SK-N-SH (cell line): ENCODE data around the gene TRHDE. TPM values are rescaled to one million over a fixed set of nuclear protein-coding genes. Genes with fewer than 3 reads are reported as not detected.

Source experiments
- CTCF ChIA-PET: fragments of 300-600, 350-600 bp; formaldehyde crosslinking; extraction: SDS; loops from one replicate; lab custom pipeline; 2021; lab: Yijun Ruan, JAX
- POLR2A ChIA-PET: fragments of 350-600 bp; sonication (Branson Sonifier 250); formaldehyde crosslinking; extraction: SDS; loops from one replicate; lab custom pipeline; 2020; ENCODE audit warnings: antibody characterized with exemption, inconsistent platforms; lab: Yijun Ruan, JAX
- DNase-seq: peaks from one replicate; pipeline ENCODE4 v3.0.0; 2012
- H2AFZ ChIP-seq: fragments of 200-600 bp; sonication (generic); 2 replicates; pipeline ENCODE4 v1.8.1; 2016; ENCODE audit warnings: antibody characterized with exemption, mild to moderate bottlenecking, low read depth
- H3F3A ChIP-seq: fragments of 200-600 bp; sonication (generic); replicated peaks from 2 replicates; pipeline ENCODE3; 2016; ENCODE audit warnings: antibody characterized with exemption, mild to moderate bottlenecking; ENCODE audit not compliant: insufficient read depth
- H3K27ac ChIP-seq, 2 experiments: fragments of 200-500 bp in 1 of 2; fragments of 200-600 bp in 1 of 2; sonication (Bioruptor generic) in 1 of 2; sonication (generic), shearing (Covaris generic) in 1 of 2; 2 replicates each; pipeline versions ENCODE4 v1.5.1 to v1.6.1; 2014 to 2016; ENCODE audit warnings: low read depth in 2 of 2, inconsistent platforms in 1 of 2, low read length in 1 of 2, mild to moderate bottlenecking in 1 of 2, mixed read lengths in 1 of 2
- H3K27me3 ChIP-seq: fragments of 200-600 bp; sonication (generic), shearing (Covaris generic); 2 replicates; pipeline ENCODE4 v1.6.1; 2016; ENCODE audit warnings: mixed run types; ENCODE audit not compliant: insufficient read depth
- H3K36me3 ChIP-seq, 2 experiments: fragments of 200-500 bp in 1 of 2; fragments of 200-600 bp in 1 of 2; sonication (Bioruptor generic) in 1 of 2; sonication (generic) in 1 of 2; replicated peaks in 1 of 2; 2 replicates each; pipeline versions ENCODE3 to v1.5.1; 2014 to 2016; ENCODE audit warnings: low read length in 1 of 2, mild to moderate bottlenecking in 1 of 2; ENCODE audit not compliant: insufficient read depth in 2 of 2, control insufficient read depth in 1 of 2
- H3K4me1 ChIP-seq, 2 experiments: fragments of 200-500 bp in 1 of 2; fragments of 200-600 bp in 1 of 2; sonication (Bioruptor generic) in 1 of 2; sonication (generic), shearing (Covaris generic) in 1 of 2; 2 replicates each; pipeline versions ENCODE4 v1.5.1 to v1.6.1; 2014 to 2016; ENCODE audit warnings: low read depth in 1 of 2, low read length in 1 of 2, mixed run types in 1 of 2; ENCODE audit not compliant: insufficient read depth in 2 of 2, control insufficient read depth in 1 of 2
- H3K4me2 ChIP-seq: fragments of 200-600 bp; sonication (generic), shearing (Covaris generic); 2 replicates; pipeline ENCODE4 v1.6.1; 2017; ENCODE audit warnings: mixed run types
- H3K4me3 ChIP-seq, 2 experiments: fragments of 200-500 bp in 1 of 2; fragments of 200-600 bp in 1 of 2; sonication (Bioruptor generic) in 1 of 2; sonication (generic), shearing (Covaris generic) in 1 of 2; 2 replicates each; pipeline versions ENCODE4 v1.5.1 to v1.8.1; 2014 to 2016; ENCODE audit warnings: low read depth in 2 of 2, inconsistent platforms in 1 of 2, low read length in 1 of 2, mild to moderate bottlenecking in 1 of 2, mixed read lengths in 1 of 2, moderate library complexity in 1 of 2
- H3K79me2 ChIP-seq: fragments of 200-600 bp; sonication (generic); 2 replicates; pipeline ENCODE4 v1.8.1; 2017; ENCODE audit warnings: mild to moderate bottlenecking; ENCODE audit not compliant: insufficient read depth
- H3K9ac ChIP-seq: fragments of 200-600 bp; sonication (generic); 2 replicates; pipeline ENCODE4 v1.6.1; 2017; ENCODE audit warnings: mixed run types
- H3K9me2 ChIP-seq: fragments of 200-600 bp; sonication (generic); 2 replicates; pipeline ENCODE4 v1.6.1; 2017; ENCODE audit warnings: mixed run types
- H3K9me3 ChIP-seq: fragments of 200-600 bp; sonication (generic); 2 replicates; pipeline ENCODE4 v1.6.1; 2017; ENCODE audit warnings: mixed run types, mild to moderate bottlenecking, moderate library complexity
- H4K20me1 ChIP-seq: fragments of 200-600 bp; sonication (generic); 2 replicates; pipeline ENCODE4 v1.6.1; 2017; ENCODE audit warnings: mild to moderate bottlenecking, mixed run types; ENCODE audit not compliant: insufficient read depth
- CHD2 ChIP-seq: fragments of 150-350 bp; IDR thresholded peaks from 2 replicates; pipeline ENCODE4 v1.6.1; 2018; ENCODE audit warnings: low read length; ENCODE audit not compliant: partially characterized antibody
- EP300 ChIP-seq, 2 experiments: IDR thresholded peaks; 2 replicates each; pipeline versions ENCODE4 v1.4.0 to v1.6.1; 2012; ENCODE audit warnings: borderline replicate concordance in 1 of 2, low read depth in 1 of 2, low read length in 1 of 2
- EZH2phosphoT487 ChIP-seq: fragments of 200-600 bp; sonication (generic); IDR thresholded peaks from 2 replicates; pipeline ENCODE4 v1.6.1; 2017; ENCODE audit warnings: low read depth, mixed run types, mild to moderate bottlenecking, antibody characterized with exemption, moderate library complexity, borderline replicate concordance
- FOSL2 ChIP-seq: IDR thresholded peaks from 2 replicates; pipeline ENCODE4 v1.4.0; 2012; ENCODE audit warnings: low read depth, mild to moderate bottlenecking, moderate library complexity, borderline replicate concordance
- FOXJ3 ChIP-seq: sonication (generic); formaldehyde crosslinking; IDR thresholded peaks from 2 replicates; pipeline ENCODE4 v1.5.1; 2020; ENCODE audit warnings: mild to moderate bottlenecking, missing genetic modification reagents
- FOXM1 ChIP-seq: IDR thresholded peaks from 2 replicates; pipeline ENCODE4 v1.4.0; 2012; ENCODE audit warnings: low read depth, mild to moderate bottlenecking
- GABPA ChIP-seq: IDR thresholded peaks from 2 replicates; pipeline ENCODE4 v1.4.0; 2012; ENCODE audit warnings: low read depth, mild to moderate bottlenecking
- GATA2 ChIP-seq: sonication (generic); formaldehyde crosslinking; IDR thresholded peaks from 2 replicates; pipeline ENCODE4 v1.5.0; 2020; ENCODE audit warnings: mild to moderate bottlenecking, missing genetic modification reagents
- JUND ChIP-seq: IDR thresholded peaks from 2 replicates; pipeline ENCODE4 v1.4.0; 2012
- MEF2A ChIP-seq: IDR thresholded peaks from 2 replicates; pipeline ENCODE4 v1.4.0; 2012; ENCODE audit warnings: low read depth, borderline replicate concordance
- POLR2AphosphoS5 ChIP-seq: IDR thresholded peaks from 2 replicates; pipeline ENCODE4 v1.6.1; 2012; ENCODE audit warnings: low read depth, low read length
- RAD21 ChIP-seq: IDR thresholded peaks from 2 replicates; pipeline ENCODE4 v1.6.1; 2012; ENCODE audit warnings: mild to moderate bottlenecking, low read length
- RCOR1 ChIP-seq: fragments of 150-350 bp; IDR thresholded peaks from 2 replicates; pipeline ENCODE4 v1.6.1; 2017; ENCODE audit warnings: antibody characterized with exemption, low read length
- TAF1 ChIP-seq: IDR thresholded peaks from 2 replicates; pipeline ENCODE4 v1.6.1; 2012; ENCODE audit warnings: low read depth, mild to moderate bottlenecking, low read length, moderate library complexity, borderline replicate concordance
- USF1 ChIP-seq: IDR thresholded peaks from 2 replicates; pipeline ENCODE4 v1.4.0; 2012; ENCODE audit warnings: low read depth, borderline replicate concordance
- YY1 ChIP-seq: IDR thresholded peaks from 2 replicates; pipeline ENCODE4 v1.4.0; 2012; ENCODE audit warnings: low read depth, mild to moderate bottlenecking
- WGBS: methylation state at CpG from one replicate; pipeline ENCODE4 v1.1.6; 2017; ENCODE audit warnings: low lambda C conversion rate; 5-methylcytosine and 5-hydroxymethylcytosine counted together
- polyA plus RNA-seq, 3 experiments: library from polyadenylated mRNA; depleted of rRNA; stranded (reverse); fragments of >200 nt; gene quantifications; 2 replicates each; pipeline ENCODE4 v1.2.3, GENCODE V29; 2012
- TF ChIP-seq, protein P1 (sequence below): IDR thresholded peaks from 2 replicates; pipeline ENCODE4 v1.6.1; 2012; ENCODE audit warnings: mild to moderate bottlenecking, low read depth, low read length, moderate library complexity
- TF ChIP-seq, protein P2 (sequence below): IDR thresholded peaks from 2 replicates; pipeline ENCODE4 v1.4.0; 2012; ENCODE audit warnings: low read depth, borderline replicate concordance
- TF ChIP-seq, protein P3 (sequence below): fragments of 200-600 bp; sonication (generic); IDR thresholded peaks from 2 replicates; pipeline ENCODE4 v1.6.1; 2017; ENCODE audit warnings: antibody characterized with exemption, mild to moderate bottlenecking, moderate library complexity
- TF ChIP-seq, protein P4 (sequence below): fragments of 150-350 bp; IDR thresholded peaks from 2 replicates; pipeline ENCODE4 v1.6.1; 2016; ENCODE audit warnings: mild to moderate bottlenecking, low read depth, low read length

The TRHDE gene
- polyA plus RNA-seq, 1 of the 3 experiments (the other 2 are of a cell fraction) = 0.46 TPM

- ChIA-PET POLR2A (no interaction called here), CTCF (no interaction called here)
- TF ChIP-seq FOXM1 (no peak), EP300 (IDR thresholded peaks at IDR 0.05; ENCODE audit: borderline replicate concordance in 1 of 2, low read depth in 1 of 2, low read length in 1 of 2) (no peak), YY1 (no peak), GATA2 (no peak), RCOR1 (no peak), GABPA (no peak), FOSL2 (no peak), JUND (no peak), USF1 (no peak), EZH2phosphoT487 (no peak), POLR2AphosphoS5 (no peak)
- TF ChIP-seq, protein P1, sequence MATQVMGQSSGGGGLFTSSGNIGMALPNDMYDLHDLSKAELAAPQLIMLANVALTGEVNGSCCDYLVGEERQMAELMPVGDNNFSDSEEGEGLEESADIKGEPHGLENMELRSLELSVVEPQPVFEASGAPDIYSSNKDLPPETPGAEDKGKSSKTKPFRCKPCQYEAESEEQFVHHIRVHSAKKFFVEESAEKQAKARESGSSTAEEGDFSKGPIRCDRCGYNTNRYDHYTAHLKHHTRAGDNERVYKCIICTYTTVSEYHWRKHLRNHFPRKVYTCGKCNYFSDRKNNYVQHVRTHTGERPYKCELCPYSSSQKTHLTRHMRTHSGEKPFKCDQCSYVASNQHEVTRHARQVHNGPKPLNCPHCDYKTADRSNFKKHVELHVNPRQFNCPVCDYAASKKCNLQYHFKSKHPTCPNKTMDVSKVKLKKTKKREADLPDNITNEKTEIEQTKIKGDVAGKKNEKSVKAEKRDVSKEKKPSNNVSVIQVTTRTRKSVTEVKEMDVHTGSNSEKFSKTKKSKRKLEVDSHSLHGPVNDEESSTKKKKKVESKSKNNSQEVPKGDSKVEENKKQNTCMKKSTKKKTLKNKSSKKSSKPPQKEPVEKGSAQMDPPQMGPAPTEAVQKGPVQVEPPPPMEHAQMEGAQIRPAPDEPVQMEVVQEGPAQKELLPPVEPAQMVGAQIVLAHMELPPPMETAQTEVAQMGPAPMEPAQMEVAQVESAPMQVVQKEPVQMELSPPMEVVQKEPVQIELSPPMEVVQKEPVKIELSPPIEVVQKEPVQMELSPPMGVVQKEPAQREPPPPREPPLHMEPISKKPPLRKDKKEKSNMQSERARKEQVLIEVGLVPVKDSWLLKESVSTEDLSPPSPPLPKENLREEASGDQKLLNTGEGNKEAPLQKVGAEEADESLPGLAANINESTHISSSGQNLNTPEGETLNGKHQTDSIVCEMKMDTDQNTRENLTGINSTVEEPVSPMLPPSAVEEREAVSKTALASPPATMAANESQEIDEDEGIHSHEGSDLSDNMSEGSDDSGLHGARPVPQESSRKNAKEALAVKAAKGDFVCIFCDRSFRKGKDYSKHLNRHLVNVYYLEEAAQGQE = no peak
- no peaks in the 10 kb centered on the region for H3K4me1 ChIP-seq
- no peaks in the 10 kb centered on the region for H3K36me3 ChIP-seq
- H3K27ac ChIP-seq = no peak overlapping the region
- no peak for DNase-seq
- no peaks in the 10 kb centered on the region for H4K20me1 ChIP-seq
- no peak overlapping the region for H3K4me3 ChIP-seq
- no peaks in the 10 kb centered on the region for H3K9me3 ChIP-seq
- H2AFZ ChIP-seq = no peak overlapping the region
- no peaks in the 10 kb centered on the region for H3K79me2 ChIP-seq
- WGBS = 11% methylated on average over 1 of the region's 1 CpG
- H3K27me3 ChIP-seq = no peaks in the 10 kb centered on the region
- no peak overlapping the region for H3K9ac ChIP-seq
- no peak overlapping the region for H3K4me2 ChIP-seq
- no peaks in the 10 kb centered on the region for H3F3A ChIP-seq
- no peaks in the 10 kb centered on the region for H3K9me2 ChIP-seq
Measured at GRCh38 chr12:72509891-72510290, 237.7 kb downstream of the TRHDE start.

DNA sequence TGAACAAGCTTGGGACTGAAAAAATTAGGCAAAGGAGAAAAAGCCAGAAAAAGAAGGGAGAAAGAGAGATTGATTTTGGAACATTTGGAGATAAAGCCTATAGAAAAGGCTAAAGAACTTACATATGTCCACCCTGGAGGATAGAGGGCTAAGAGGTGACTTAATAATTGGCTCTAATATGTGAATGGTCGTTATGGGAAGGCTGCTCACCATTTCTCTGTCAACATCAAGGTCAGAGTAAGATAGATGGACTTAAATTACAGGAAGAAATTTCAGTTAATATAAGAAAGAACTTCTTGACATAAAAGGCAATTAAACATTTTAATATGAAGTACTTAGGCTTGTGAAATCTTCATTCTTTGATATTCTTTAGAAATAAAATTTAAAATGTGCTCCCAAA lies 238.6 kb downstream of the TRHDE start:
- Histone ChIP-seq H3K9me3 (no peaks in the 10 kb centered on the region), H3K79me2 (no peaks in the 10 kb centered on the region), H3K4me1 (no peaks in the 10 kb centered on the region), H3K9ac (no peak overlapping the region), H3K27ac (no peak overlapping the region), H3K27me3 (no peaks in the 10 kb centered on the region), H3K4me3 (no peak overlapping the region), H2AFZ (no peak overlapping the region), H3K4me2 (no peak overlapping the region), H3K36me3 (no peaks in the 10 kb centered on the region), H3F3A (no peaks in the 10 kb centered on the region), H4K20me1 (no peaks in the 10 kb centered on the region), H3K9me2 (no peaks in the 10 kb centered on the region)
- DNase-seq = no peak
- CTCF ChIA-PET = no interaction called here
- 4% methylated on average over 1 of the region's 1 CpG for WGBS
- POLR2A ChIA-PET = no interaction called here
- TF ChIP-seq, protein P2, sequence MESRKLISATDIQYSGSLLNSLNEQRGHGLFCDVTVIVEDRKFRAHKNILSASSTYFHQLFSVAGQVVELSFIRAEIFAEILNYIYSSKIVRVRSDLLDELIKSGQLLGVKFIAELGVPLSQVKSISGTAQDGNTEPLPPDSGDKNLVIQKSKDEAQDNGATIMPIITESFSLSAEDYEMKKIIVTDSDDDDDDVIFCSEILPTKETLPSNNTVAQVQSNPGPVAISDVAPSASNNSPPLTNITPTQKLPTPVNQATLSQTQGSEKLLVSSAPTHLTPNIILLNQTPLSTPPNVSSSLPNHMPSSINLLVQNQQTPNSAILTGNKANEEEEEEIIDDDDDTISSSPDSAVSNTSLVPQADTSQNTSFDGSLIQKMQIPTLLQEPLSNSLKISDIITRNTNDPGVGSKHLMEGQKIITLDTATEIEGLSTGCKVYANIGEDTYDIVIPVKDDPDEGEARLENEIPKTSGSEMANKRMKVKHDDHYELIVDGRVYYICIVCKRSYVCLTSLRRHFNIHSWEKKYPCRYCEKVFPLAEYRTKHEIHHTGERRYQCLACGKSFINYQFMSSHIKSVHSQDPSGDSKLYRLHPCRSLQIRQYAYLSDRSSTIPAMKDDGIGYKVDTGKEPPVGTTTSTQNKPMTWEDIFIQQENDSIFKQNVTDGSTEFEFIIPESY = no peak
- TF ChIP-seq, protein P3, sequence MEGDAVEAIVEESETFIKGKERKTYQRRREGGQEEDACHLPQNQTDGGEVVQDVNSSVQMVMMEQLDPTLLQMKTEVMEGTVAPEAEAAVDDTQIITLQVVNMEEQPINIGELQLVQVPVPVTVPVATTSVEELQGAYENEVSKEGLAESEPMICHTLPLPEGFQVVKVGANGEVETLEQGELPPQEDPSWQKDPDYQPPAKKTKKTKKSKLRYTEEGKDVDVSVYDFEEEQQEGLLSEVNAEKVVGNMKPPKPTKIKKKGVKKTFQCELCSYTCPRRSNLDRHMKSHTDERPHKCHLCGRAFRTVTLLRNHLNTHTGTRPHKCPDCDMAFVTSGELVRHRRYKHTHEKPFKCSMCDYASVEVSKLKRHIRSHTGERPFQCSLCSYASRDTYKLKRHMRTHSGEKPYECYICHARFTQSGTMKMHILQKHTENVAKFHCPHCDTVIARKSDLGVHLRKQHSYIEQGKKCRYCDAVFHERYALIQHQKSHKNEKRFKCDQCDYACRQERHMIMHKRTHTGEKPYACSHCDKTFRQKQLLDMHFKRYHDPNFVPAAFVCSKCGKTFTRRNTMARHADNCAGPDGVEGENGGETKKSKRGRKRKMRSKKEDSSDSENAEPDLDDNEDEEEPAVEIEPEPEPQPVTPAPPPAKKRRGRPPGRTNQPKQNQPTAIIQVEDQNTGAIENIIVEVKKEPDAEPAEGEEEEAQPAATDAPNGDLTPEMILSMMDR = no peak
- no peak for TF ChIP-seq EP300 (IDR thresholded peaks at IDR 0.05; ENCODE audit: borderline replicate concordance in 1 of 2, low read depth in 1 of 2, low read length in 1 of 2)
- no peak for TF ChIP-seq MEF2A
- no peak for TF ChIP-seq RAD21
- TF ChIP-seq, protein P4, sequence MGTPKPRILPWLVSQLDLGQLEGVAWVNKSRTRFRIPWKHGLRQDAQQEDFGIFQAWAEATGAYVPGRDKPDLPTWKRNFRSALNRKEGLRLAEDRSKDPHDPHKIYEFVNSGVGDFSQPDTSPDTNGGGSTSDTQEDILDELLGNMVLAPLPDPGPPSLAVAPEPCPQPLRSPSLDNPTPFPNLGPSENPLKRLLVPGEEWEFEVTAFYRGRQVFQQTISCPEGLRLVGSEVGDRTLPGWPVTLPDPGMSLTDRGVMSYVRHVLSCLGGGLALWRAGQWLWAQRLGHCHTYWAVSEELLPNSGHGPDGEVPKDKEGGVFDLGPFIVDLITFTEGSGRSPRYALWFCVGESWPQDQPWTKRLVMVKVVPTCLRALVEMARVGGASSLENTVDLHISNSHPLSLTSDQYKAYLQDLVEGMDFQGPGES = no peak
- TF ChIP-seq FOXJ3 (CRISPR knock-in tag) = no peak
- no peak for TF ChIP-seq TAF1
- no peak for TF ChIP-seq GABPA
- no peak for TF ChIP-seq FOXM1
- no peak for TF ChIP-seq CHD2
